ENCODE results near the gene ANTXR1. TPM values are rescaled to one million over a fixed set of nuclear protein-coding genes. Genes with fewer than 3 reads are reported as not detected.
A peak's percentile ranks its signal among the peaks of the same experiment; 100 is the strongest.

ANTXR1 gene
- total RNA-seq, 1 experiment from 2014 or later, result 37.3 TPM

GRCh38 chr2:69114534-69114933 lies 101.6 kb downstream of the ANTXR1 start:
- TF ChIP-seq CTCF (conservative IDR thresholded peaks at IDR 0.05), result no peak
- Histone ChIP-seq H2BK5ac (ENCODE audit: insufficient read length, low read length) (no peak overlapping the region), H3K9me3 (ENCODE audit: control insufficient read depth, low read depth, low read length) (no peaks in the 10 kb centered on the region), H2AFZ (ENCODE audit: low read length) (no peak overlapping the region), H2BK15ac (ENCODE audit: low read depth, low read length) (no peak overlapping the region), H4K91ac (ENCODE audit: insufficient read length, low read depth, low read length) (no peak overlapping the region), H2BK120ac (ENCODE audit: low read depth, low read length, poor library complexity, severe bottlenecking) (no peak overlapping the region), H3K79me2 (ENCODE audit: insufficient read depth, low read length) (no peaks in the 10 kb centered on the region), H2BK20ac (ENCODE audit: low read depth, low read length, poor library complexity, severe bottlenecking) (no peak overlapping the region), H2AK5ac (ENCODE audit: insufficient read length, low read length) (no peak overlapping the region), H4K5ac (ENCODE audit: insufficient read length, low read depth, low read length) (no peak overlapping the region), H3K27ac (ENCODE audit: insufficient read length, low read depth, low read length) (no peak overlapping the region), H3K14ac (ENCODE audit: insufficient read depth, low read length) (no peak overlapping the region), H3K79me1 (ENCODE audit: insufficient read depth, low read depth, low read length, poor library complexity, severe bottlenecking) (no peaks in the 10 kb centered on the region), H2BK12ac (ENCODE audit: insufficient read length, low read depth, low read length) (no peak overlapping the region), H4K8ac (replicated peaks; ENCODE audit: insufficient read length, low read depth, low read length) (no peak overlapping the region), H3K4ac (ENCODE audit: low read depth, low read length) (no peak overlapping the region), H3K56ac (ENCODE audit: insufficient read length, low read depth, low read length) (no peak overlapping the region), H4K20me1 (ENCODE audit: control insufficient read depth, insufficient read depth, insufficient read length) (no peaks in the 10 kb centered on the region), H3K23me2 (ENCODE audit: insufficient read length, low read depth, low read length, poor library complexity, severe bottlenecking) (no peaks in the 10 kb centered on the region), H3K4me2 (ENCODE audit: insufficient read depth, insufficient read length, low read length) (no peak overlapping the region), H3K27me3 (ENCODE audit: insufficient read depth, low read length) (no peaks in the 10 kb centered on the region), H3K9ac (ENCODE audit: extremely low read depth, insufficient read length, low read length) (no peak overlapping the region), H3K18ac (ENCODE audit: insufficient read length, low read depth, low read length) (no peak overlapping the region), H3K23ac (ENCODE audit: insufficient read length, low read depth, low read length) (no peak overlapping the region), H3K4me1 (ENCODE audit: insufficient read depth, low read length) (peaks cover 8% of the 10 kb centered on the region), H3T11ph (ENCODE audit: low read length) (no peak overlapping the region)
- no peaks in the 10 kb centered on the region for H3K9me3 Mint-ChIP-seq
- DNase-seq, result peak; percentile 36
- H3K27me3 Mint-ChIP-seq (ENCODE audit: low read depth), result no peaks in the 10 kb centered on the region
- peaks cover 27 to 36% of the 10 kb centered on the region in 2 experiments for H3K4me1 Mint-ChIP-seq
- no peak overlapping the region for H3K4me3 Mint-ChIP-seq
- no CpG with 5 or more reads among the region's 1 CpG for WGBS (ENCODE audit: extremely low coverage, insufficient read length, low lambda C conversion rate)
- H3K27ac Mint-ChIP-seq, result no peak overlapping the region; a peak in 1 of 7 replicates
- peaks cover 4 to 6% (median 5%) of the 10 kb centered on the region in 3 experiments; a peak in 4 of 7 replicates for H3K36me3 Mint-ChIP-seq (ENCODE audit: insufficient read depth in 1 of 3, low read depth in 3 of 3)
